GM19238 (cell line): ENCODE measurements around the gene OR2T33.
"Not testable (repeated sequence)": the region's sequence is repeated elsewhere in the genome, so short reads cannot be mapped to it uniquely, and the experiment has no call there.

Experiments used
- DNase-seq: peaks from one replicate; pipeline ENCODE4 v3.0.0; 2011; ENCODE audit warnings: low spot score; ENCODE audit not compliant: insufficient read length

The OR2T33 gene

GRCh38 chr1:248277876-248278275, at the start of gene OR2T33:
Gene OR2T33 (minus strand): TSS chr1:248277976. CDS start chr1:248273814, 4,162 bp downstream.
- DNase-seq: no peak

GRCh38 chr1:248324468-248324867, 46.7 kb upstream of the OR2T33 start, which contains the start of gene OR2M7:
Gene OR2M7 (minus strand): TSS chr1:248324568. CDS start chr1:248324568, 0 bp downstream.
- no peak for DNase-seq

- no peak for DNase-seq
Observed at GRCh38 chr1:248316796-248317195, 39.0 kb upstream of the OR2T33 start.

- not testable (repeated sequence) for DNase-seq
Observed at GRCh38 chr1:248306740-248307139, 29.0 kb upstream of the OR2T33 start.

- no peak for DNase-seq
Observed at GRCh38 chr1:248306103-248306502, 28.3 kb upstream of the OR2T33 start.

GRCh38 chr1:248305672-248306071, 27.9 kb upstream of the OR2T33 start:
- not testable (repeated sequence) for DNase-seq

- DNase-seq: no peak
Observed at GRCh38 chr1:248303324-248303723, 25.5 kb upstream of the OR2T33 start, which contains the start of gene OR2T12. Gene OR2T12 (minus strand): TSS chr1:248303424. CDS start chr1:248295578, 7,846 bp downstream.

GRCh38 chr1:248288391-248288790, 10.6 kb upstream of the OR2T33 start:
- no peak for DNase-seq

GRCh38 chr1:248273225-248273624, 4.6 kb downstream of the OR2T33 start:
- DNase-seq: not testable (repeated sequence)

- no peak for DNase-seq
Observed at GRCh38 chr1:248268178-248268577, 9.6 kb downstream of the OR2T33 start.

GRCh38 chr1:248259309-248259708, 18.5 kb downstream of the OR2T33 start:
- not testable (repeated sequence) for DNase-seq

GRCh38 chr1:248243204-248243603, 34.6 kb downstream of the OR2T33 start:
- DNase-seq: peak; percentile 23

GRCh38 chr1:248239478-248239877, 38.3 kb downstream of the OR2T33 start:
- no peak for DNase-seq

GRCh38 chr1:248231117-248231516, 46.7 kb downstream of the OR2T33 start, which contains the start of gene OR2M4:
Gene OR2M4 (plus strand): TSS chr1:248231417. CDS start chr1:248238929, 7,512 bp downstream.
- DNase-seq: no peak

- DNase-seq: no peak
Observed at GRCh38 chr1:248229360-248229908, 48.3 kb downstream of the OR2T33 start.

GRCh38 chr1:248225537-248225936, 52.2 kb downstream of the OR2T33 start:
- no peak for DNase-seq
